ENCODE data around the gene MKNK1. TPM values are rescaled to one million over a fixed set of nuclear protein-coding genes. Genes with fewer than 3 reads are reported as not detected.

MKNK1 gene
- total RNA-seq, 1 donor from 2014 or later = 58.4 TPM

GRCh38 chr1:46539972-46540371, 64.1 kb downstream of the MKNK1 start:
- Mint-ChIP-seq H3K9me3 (ENCODE audit: unreplicated experiment) (peaks cover 7% of the 10 kb centered on the region), H3K4me3 (ENCODE audit: unreplicated experiment) (no peak overlapping the region), H3K27ac (ENCODE audit: unreplicated experiment) (no peak overlapping the region), H3K4me1 (ENCODE audit: low read depth, unreplicated experiment) (peaks cover 3% of the 10 kb centered on the region), H3K36me3 (ENCODE audit: unreplicated experiment) (peaks cover 14% of the 10 kb centered on the region), H3K27me3 (ENCODE audit: unreplicated experiment) (peaks cover 26% of the 10 kb centered on the region)
- TF ChIP-seq CTCF (IDR thresholded peaks at IDR 0.05; ENCODE audit: partially characterized antibody, unreplicated experiment) = no peak
- no peak for DNase-seq

- Mint-ChIP-seq H3K27ac (ENCODE audit: unreplicated experiment) (no peak overlapping the region), H3K4me1 (ENCODE audit: low read depth, unreplicated experiment) (peaks cover 1% of the 10 kb centered on the region), H3K9me3 (ENCODE audit: unreplicated experiment) (peaks cover 7% of the 10 kb centered on the region), H3K36me3 (ENCODE audit: unreplicated experiment) (peaks cover 14% of the 10 kb centered on the region), H3K27me3 (ENCODE audit: unreplicated experiment) (peaks cover 20% of the 10 kb centered on the region), H3K4me3 (ENCODE audit: unreplicated experiment) (no peak overlapping the region)
- no peak for DNase-seq
- TF ChIP-seq CTCF (IDR thresholded peaks at IDR 0.05; ENCODE audit: partially characterized antibody, unreplicated experiment) = no peak
These were observed 65.9 kb downstream of the MKNK1 start for GRCh38 chr1:46538147-46538546.

- no peak for TF ChIP-seq CTCF (IDR thresholded peaks at IDR 0.05; ENCODE audit: partially characterized antibody, unreplicated experiment)
- Mint-ChIP-seq H3K27ac (ENCODE audit: unreplicated experiment) (no peak overlapping the region), H3K4me1 (ENCODE audit: low read depth, unreplicated experiment) (peaks cover 1% of the 10 kb centered on the region), H3K36me3 (ENCODE audit: unreplicated experiment) (peaks cover 14% of the 10 kb centered on the region), H3K27me3 (ENCODE audit: unreplicated experiment) (peaks cover 19% of the 10 kb centered on the region), H3K4me3 (ENCODE audit: unreplicated experiment) (no peak overlapping the region), H3K9me3 (ENCODE audit: unreplicated experiment) (peaks cover 7% of the 10 kb centered on the region)
- DNase-seq = no peak
These were observed 66.4 kb downstream of the MKNK1 start for GRCh38 chr1:46537651-46538050.

GRCh38 chr1:46536527-46536926, 67.5 kb downstream of the MKNK1 start:
- peaks cover 5% of the 10 kb centered on the region for H3K9me3 Mint-ChIP-seq (ENCODE audit: unreplicated experiment)
- H3K4me3 Mint-ChIP-seq (ENCODE audit: unreplicated experiment) = no peak overlapping the region
- peaks cover 14% of the 10 kb centered on the region for H3K36me3 Mint-ChIP-seq (ENCODE audit: unreplicated experiment)
- H3K27ac Mint-ChIP-seq (ENCODE audit: unreplicated experiment) = no peak overlapping the region
- H3K27me3 Mint-ChIP-seq (ENCODE audit: unreplicated experiment) = peaks cover 19% of the 10 kb centered on the region
- TF ChIP-seq CTCF (IDR thresholded peaks at IDR 0.05; ENCODE audit: partially characterized antibody, unreplicated experiment) = no peak
- H3K4me1 Mint-ChIP-seq (ENCODE audit: low read depth, unreplicated experiment) = no peaks in the 10 kb centered on the region
- DNase-seq = no peak

GRCh38 chr1:46535063-46535462, 69.0 kb downstream of the MKNK1 start:
- Mint-ChIP-seq H3K4me3 (ENCODE audit: unreplicated experiment) (no peak overlapping the region), H3K9me3 (ENCODE audit: unreplicated experiment) (peaks cover 5% of the 10 kb centered on the region), H3K27ac (ENCODE audit: unreplicated experiment) (no peak overlapping the region), H3K36me3 (ENCODE audit: unreplicated experiment) (peaks cover 10% of the 10 kb centered on the region), H3K4me1 (ENCODE audit: low read depth, unreplicated experiment) (peaks cover 2% of the 10 kb centered on the region), H3K27me3 (ENCODE audit: unreplicated experiment) (peaks cover 22% of the 10 kb centered on the region)
- TF ChIP-seq CTCF (IDR thresholded peaks at IDR 0.05; ENCODE audit: partially characterized antibody, unreplicated experiment) = no peak
- peak; percentile 49 for DNase-seq
